Kidney (tissue), 14 donors: ENCODE data around the gene SEL1L2. TPM values are rescaled to one million over a fixed set of nuclear protein-coding genes. Genes with fewer than 3 reads are reported as not detected.

Experiments used
- DNase-seq, 5 donors: peaks; one replicate each; pipeline ENCODE4 v3.0.0-alpha.2; 2013 to 2020
- FAIRE-seq: peaks from 2 replicates; lab custom pipeline; 2012; peaks lifted over from hg19 to GRCh38; lab: Jason Lieb, UNC
- H3K27ac ChIP-seq, 2 donors: one replicate each; pipeline ENCODE4 v1.7.0; 2013; ENCODE audit warnings: low read depth in 2 of 2, low read length in 2 of 2, inconsistent platforms in 1 of 2
- H3K27me3 ChIP-seq: one replicate; pipeline ENCODE4 v1.7.1; 2013; ENCODE audit warnings: low read length, inconsistent platforms; ENCODE audit not compliant: control insufficient read depth, insufficient read depth
- H3K36me3 ChIP-seq, 3 donors: one replicate each; pipeline versions ENCODE4 v1.7.0 to v1.7.1; 2013; ENCODE audit warnings: low read length in 3 of 3, control low read depth in 1 of 3, inconsistent platforms in 1 of 3; ENCODE audit not compliant: insufficient read depth in 3 of 3, control insufficient read depth in 2 of 3
- H3K4me1 ChIP-seq, 3 donors: one replicate each; pipeline versions ENCODE4 v1.7.0 to v1.7.1; 2013; ENCODE audit warnings: low read length in 3 of 3, inconsistent platforms in 1 of 3, low read depth in 1 of 3; ENCODE audit not compliant: control insufficient read depth in 2 of 3, insufficient read depth in 2 of 3
- H3K4me3 ChIP-seq, 3 donors: one replicate each; pipeline versions ENCODE4 v1.7.0 to v1.8.1; 2013; ENCODE audit warnings: low read length in 3 of 3, control low read depth in 1 of 3, inconsistent platforms in 1 of 3
- H3K9ac ChIP-seq, 3 donors: one replicate each; pipeline versions ENCODE4 v1.7.0 to v1.7.1; 2013; ENCODE audit warnings: low read length in 3 of 3, control low read depth in 1 of 3, inconsistent platforms in 1 of 3
- H3K9me3 ChIP-seq, 3 donors: one replicate each; pipeline versions ENCODE4 v1.7.0 to v1.7.1; 2013; ENCODE audit warnings: low read length in 3 of 3, control low read depth in 1 of 3, inconsistent platforms in 1 of 3; ENCODE audit not compliant: control insufficient read depth in 2 of 3, insufficient read depth in 1 of 3
- CTCF ChIP-seq: IDR thresholded peaks from 3 replicates; pipeline ENCODE4 v1.5.1; 2012; ENCODE audit warnings: mild to moderate bottlenecking, moderate library complexity, borderline replicate concordance; ENCODE audit not compliant: insufficient read depth; ENCODE audit errors: extremely low read depth
- intact Hi-C: fragments of 100-400 bp; cut with DNase I; formaldehyde crosslinking; loops from one replicate; pipeline ENCODE4 v1.11.1; 2022
- polyA plus RNA-seq: library from polyadenylated mRNA; stranded (reverse); fragments of 350-450 nt; fragmentation: Illumina TruSeq; extraction: RNeasy Lipid Tissue Mini Kit (QIAGEN cat#74804); gene quantifications from one replicate; pipeline ENCODE4 v1.2.3, GENCODE V29; 2014; ENCODE audit warnings: low read depth, low replicate concordance; ENCODE audit not compliant: insufficient read depth
- total RNA-seq: library from RNA; stranded (reverse); fragmentation: NEBNext Ultra II Directional; extraction: Animal tissue kit (Norgen Biotek cat#: 25700); gene quantifications from one replicate; pipeline ENCODE4 v1.2.1, GENCODE V29; 2021
- donor health status: control.
- donor health status: control.
- donor health status: control.
- donor health status: control.
- donor health status: control.
- donor health status: DM: yes; HTN: yes; CAD: no.
- donor health status: Normal renal cell carcinoma (clear cell type).

SEL1L2 gene
- total and polyA plus RNA-seq, 2 donors from 2014 or later = not detected

GRCh38 chr20:13991311-13991710 lies 897 bp upstream of the SEL1L2 start:
- intact Hi-C loops = no loop called here
- no peak for DNase-seq
- no peak for FAIRE-seq

GRCh38 chr20:13984211-13984610 lies 6.2 kb downstream of the SEL1L2 start:
- DNase-seq (no peak), FAIRE-seq (no peak)
- Histone ChIP-seq H3K9ac (no peak overlapping the region), H3K9me3 (no peaks in the 10 kb centered on the region), H3K27ac (no peak overlapping the region), H3K27me3 (no peaks in the 10 kb centered on the region), H3K4me1 (no peaks in the 10 kb centered on the region), H3K4me3 (no peak overlapping the region), H3K36me3 (no peaks in the 10 kb centered on the region)
- no peak for TF ChIP-seq CTCF
- intact Hi-C loops = no loop called here

More at GRCh38 chr20:13991311-13991710, 897 bp upstream of the SEL1L2 start:
- no peak overlapping the region for H3K27ac ChIP-seq
- no peak overlapping the region for H3K9ac ChIP-seq
- H3K36me3 ChIP-seq = no peaks in the 10 kb centered on the region
- peaks cover 0 to under 1% (median 0%) of the 10 kb centered on the region in 3 donors for H3K4me1 ChIP-seq
- no peaks in the 10 kb centered on the region for H3K27me3 ChIP-seq
- TF ChIP-seq CTCF = no peak
- H3K9me3 ChIP-seq = peaks cover 0 to 12% (median 4%) of the 10 kb centered on the region in 3 donors
- H3K4me3 ChIP-seq = no peak overlapping the region

- intact Hi-C loops = no loop called here
- FAIRE-seq = no peak
- Histone ChIP-seq H3K27ac (no peak overlapping the region), H3K9ac (no peak overlapping the region), H3K36me3 (no peaks in the 10 kb centered on the region), H3K27me3 (no peaks in the 10 kb centered on the region), H3K9me3 (no peaks in the 10 kb centered on the region), H3K4me3 (no peak overlapping the region), H3K4me1 (no peaks in the 10 kb centered on the region)
- no peak for TF ChIP-seq CTCF
- no peak for DNase-seq
These were observed 29.9 kb downstream of the SEL1L2 start for GRCh38 chr20:13960525-13960924.

- intact Hi-C loops = no loop called here
- FAIRE-seq (no peak), DNase-seq (no peak)
- H3K36me3 ChIP-seq = no peaks in the 10 kb centered on the region
- H3K9me3 ChIP-seq = no peaks in the 10 kb centered on the region
- no peaks in the 10 kb centered on the region for H3K4me1 ChIP-seq
- no peak overlapping the region for H3K4me3 ChIP-seq
- no peak overlapping the region for H3K9ac ChIP-seq
- H3K27ac ChIP-seq = no peak overlapping the region
- no peaks in the 10 kb centered on the region for H3K27me3 ChIP-seq
- TF ChIP-seq CTCF = no peak
These were observed 30.3 kb downstream of the SEL1L2 start for GRCh38 chr20:13960119-13960518.
